A673 (cell line): Measurements from ENCODE around the gene MYO6. TPM values are rescaled to one million over a fixed set of nuclear protein-coding genes. Genes with fewer than 3 reads are reported as not detected.

ENCODE experiments used
- BruUV-seq: library from RNA; stranded (reverse); fragments of 400-500 nt; replicated peaks from 2 replicates; lab custom pipeline; 2021; lab: Mats Ljungman, UMichigan
- CTCF ChIA-PET: fragments of 300-600 bp; sonication (Branson Sonifier 250); formaldehyde crosslinking; loops from one replicate; lab custom pipeline; 2022; ENCODE audit warnings: antibody characterized with exemption; lab: Charles Lee
- POLR2A ChIA-PET: fragments of 300-600 bp; sonication (Branson Sonifier 250); formaldehyde crosslinking; loops from one replicate; lab custom pipeline; 2022; ENCODE audit warnings: antibody characterized with exemption; ENCODE audit not compliant: low non-redundant PET; lab: Charles Lee
- DNase-seq: peaks from one replicate; pipeline ENCODE4 v3.0.0-alpha.2; 2015; ENCODE audit warnings: low spot score
- H3K27ac ChIP-seq: fragments of 200-600 bp; sonication (generic); 2 replicates; pipeline ENCODE4 v1.5.1; 2016; ENCODE audit warnings: mixed run types, low read depth, mild to moderate bottlenecking, mixed read lengths, antibody characterized with exemption, low read length; ENCODE audit not compliant: poor library complexity, severe bottlenecking
- H3K27me3 ChIP-seq: fragments of 200-600 bp; sonication (generic); replicated peaks from 2 replicates; pipeline ENCODE4 v1.6.1; 2017; ENCODE audit warnings: mixed run types, low read depth, mild to moderate bottlenecking, mixed read lengths, antibody characterized with exemption, low read length; ENCODE audit not compliant: insufficient read depth, poor library complexity
- H3K36me3 ChIP-seq: fragments of 200-600 bp; sonication (generic); 2 replicates; pipeline ENCODE4 v1.6.1; 2016; ENCODE audit warnings: mixed run types, mild to moderate bottlenecking, mixed read lengths, antibody characterized with exemption, low read length; ENCODE audit not compliant: insufficient read depth, poor library complexity, severe bottlenecking
- H3K4me1 ChIP-seq: fragments of 200-600 bp; sonication (generic); 2 replicates; pipeline ENCODE4 v1.6.1; 2017; ENCODE audit warnings: mixed run types, mild to moderate bottlenecking, mixed read lengths, antibody characterized with exemption, low read length; ENCODE audit not compliant: insufficient read depth, poor library complexity, severe bottlenecking
- H3K4me3 ChIP-seq: fragments of 200-600 bp; sonication (generic); 2 replicates; pipeline ENCODE4 v1.5.1; 2016; ENCODE audit warnings: low read depth, mixed run types, mild to moderate bottlenecking, mixed read lengths, low read length; ENCODE audit not compliant: poor library complexity, severe bottlenecking
- H3K9me3 ChIP-seq: fragments of 200-600 bp; sonication (generic); 2 replicates; pipeline ENCODE4 v1.6.1; 2016; ENCODE audit warnings: mixed run types, low read depth, mild to moderate bottlenecking, mixed read lengths, antibody characterized with exemption, low read length; ENCODE audit not compliant: poor library complexity, severe bottlenecking
- CTCF ChIP-seq: fragments of 300-800, 200-600 bp; sonication (generic); conservative IDR thresholded peaks from 2 replicates; pipeline ENCODE4 v1.5.1; 2017; ENCODE audit warnings: low read depth, mild to moderate bottlenecking, antibody characterized with exemption, low read length, moderate library complexity, mixed read lengths
- EZH2 ChIP-seq: fragments of 200-600 bp; sonication (generic); IDR thresholded peaks from 2 replicates; pipeline ENCODE4 v1.6.1; 2017; ENCODE audit warnings: borderline replicate concordance, low read depth, mild to moderate bottlenecking, mixed read lengths, antibody characterized with exemption, low read length; ENCODE audit not compliant: poor library complexity, severe bottlenecking
- intact Hi-C: fragments of 100-400 bp; cut with micrococcal nuclease; formaldehyde crosslinking; loops from one replicate; pipeline ENCODE4 v1.10.0; 2022; ENCODE audit not compliant: unreplicated experiment
- total RNA-seq: library from RNA; stranded (reverse); gene quantifications from 2 replicates; pipeline ENCODE4 v1.2.3, GENCODE V29; 2021

Gene MYO6
- total RNA-seq, 1 experiment from 2014 or later: 1.8 TPM

- H3K9me3 ChIP-seq: no peaks in the 10 kb centered on the region
- ChIA-PET POLR2A (no interaction called here), CTCF (no interaction called here)
- no peak overlapping the region for H3K4me3 ChIP-seq
- DNase-seq: no peak
- no peak overlapping the region for H3K27ac ChIP-seq
- no peak for TF ChIP-seq EZH2
- no peak for TF ChIP-seq CTCF
- no peaks in the 10 kb centered on the region for H3K4me1 ChIP-seq
- H3K36me3 ChIP-seq: no peaks in the 10 kb centered on the region
- BruUV-seq: no TSS peak
- no peaks in the 10 kb centered on the region for H3K27me3 ChIP-seq
- intact Hi-C loops: no loop called here
Observed at GRCh38 chr6:75788894-75789293, 39.9 kb downstream of the MYO6 start.

GRCh38 chr6:75791881-75792280 lies 42.8 kb downstream of the MYO6 start:
- DNase-seq: no peak
- intact Hi-C loops: no loop called here

GRCh38 chr6:75794351-75794846 lies 45.4 kb downstream of the MYO6 start:
- POLR2A ChIA-PET: no interaction called here
- CTCF ChIA-PET: no interaction called here
- intact Hi-C loops: no loop called here
- H3K9me3 ChIP-seq: no peaks in the 10 kb centered on the region
- H3K4me1 ChIP-seq: no peaks in the 10 kb centered on the region
- no TSS peak for BruUV-seq
- no peak overlapping the region for H3K4me3 ChIP-seq
- no peak for DNase-seq
- no peaks in the 10 kb centered on the region for H3K36me3 ChIP-seq
- H3K27me3 ChIP-seq: no peaks in the 10 kb centered on the region
- TF ChIP-seq EZH2 (no peak), CTCF (no peak)
- H3K27ac ChIP-seq: no peak overlapping the region

More at GRCh38 chr6:75791881-75792280, 42.8 kb downstream of the MYO6 start:
- no peak overlapping the region for H3K4me3 ChIP-seq
- ChIA-PET CTCF (no interaction called here), POLR2A (no interaction called here)
- no peaks in the 10 kb centered on the region for H3K9me3 ChIP-seq
- H3K27ac ChIP-seq: no peak overlapping the region
- no peaks in the 10 kb centered on the region for H3K27me3 ChIP-seq
- no peaks in the 10 kb centered on the region for H3K36me3 ChIP-seq
- no peaks in the 10 kb centered on the region for H3K4me1 ChIP-seq
- TF ChIP-seq CTCF (no peak), EZH2 (no peak)
- no TSS peak for BruUV-seq
